Smooth muscle cell (in vitro differentiated cells): ENCODE measurements around the gene LIPK. TPM values are rescaled to one million over a fixed set of nuclear protein-coding genes. Genes with fewer than 3 reads are reported as not detected.

Source experiments
- DNase-seq: peaks from one replicate; lab custom pipeline; 2025; ENCODE audit not compliant: unreplicated experiment; lab: John Stamatoyannopoulos, UW
- H2AFZ ChIP-seq: fragments of 200-600 bp; sonication (generic); 2 replicates; pipeline ENCODE4 v1.6.0; 2016; ENCODE audit warnings: antibody characterized with exemption, low read depth, mild to moderate bottlenecking
- H3F3A ChIP-seq: fragments of 200-600 bp; sonication (generic); 2 replicates; pipeline ENCODE4 v1.6.0; 2017; ENCODE audit warnings: antibody characterized with exemption, low read depth
- H3K27ac ChIP-seq: fragments of 200-600 bp; sonication (generic); 2 replicates; pipeline ENCODE4 v1.5.1; 2016; ENCODE audit warnings: low read depth, mild to moderate bottlenecking
- H3K27me3 ChIP-seq: fragments of 200-600 bp; sonication (generic); 2 replicates; pipeline ENCODE4 v1.6.1; 2016; ENCODE audit warnings: low read depth, mild to moderate bottlenecking
- H3K36me3 ChIP-seq: fragments of 200-600 bp; sonication (generic); 2 replicates; pipeline ENCODE4 v1.5.1; 2016; ENCODE audit warnings: low read depth
- H3K4me1 ChIP-seq: fragments of 200-600 bp; sonication (generic); 2 replicates; pipeline ENCODE4 v1.5.1; 2016; ENCODE audit warnings: low read depth
- H3K4me2 ChIP-seq: fragments of 200-600 bp; sonication (generic); 2 replicates; pipeline ENCODE4 v1.6.0; 2016; ENCODE audit warnings: mild to moderate bottlenecking
- H3K4me3 ChIP-seq: fragments of 200-600 bp; sonication (generic); 2 replicates; pipeline ENCODE4 v1.5.1; 2016; ENCODE audit warnings: mild to moderate bottlenecking
- H3K79me2 ChIP-seq: fragments of 200-600 bp; sonication (generic); 2 replicates; pipeline ENCODE4 v1.6.0; 2016; ENCODE audit warnings: low read depth, mild to moderate bottlenecking
- H3K9ac ChIP-seq: fragments of 200-600 bp; sonication (generic); 2 replicates; pipeline ENCODE4 v1.6.0; 2016; ENCODE audit warnings: low read depth
- H3K9me3 ChIP-seq: fragments of 200-600 bp; sonication (generic); replicated peaks from 2 replicates; pipeline ENCODE4 v1.5.1; 2016; ENCODE audit warnings: low read depth
- H4K20me1 ChIP-seq: fragments of 200-600 bp; sonication (generic); 2 replicates; pipeline ENCODE4 v1.6.0; 2016; ENCODE audit warnings: low read depth
- CTCF ChIP-seq: fragments of 200-600 bp; sonication (generic); IDR thresholded peaks from 2 replicates; pipeline ENCODE4 v1.5.1; 2017; ENCODE audit warnings: borderline replicate concordance, mild to moderate bottlenecking, antibody characterized with exemption; ENCODE audit not compliant: insufficient read depth, poor library complexity, severe bottlenecking
- WGBS: methylation state at CpG from one replicate; pipeline ENCODE4 v1.1.7; 2016; ENCODE audit warnings: low lambda C conversion rate; 5-methylcytosine and 5-hydroxymethylcytosine counted together
- polyA plus RNA-seq: library from polyadenylated mRNA; unstranded; fragments of >200 nt; fragmentation: Nextera tagmentation; extraction: Ambion mirVana; gene quantifications from 2 replicates; pipeline ENCODE4 v1.2.1, GENCODE V29; 2016
- total RNA-seq: library from RNA; depleted of rRNA; stranded (reverse); fragments of >200 nt; gene quantifications from 2 replicates; pipeline ENCODE4 v1.2.3, GENCODE V29; 2014

Gene LIPK
- total and polyA plus RNA-seq, 2 experiments from 2014 or later: 0.18 TPM; not detected in 1

GRCh38 chr10:88755753-88756152, 49.7 kb downstream of the LIPK start:
- no peak for DNase-seq
- no peak overlapping the region for H3K4me2 ChIP-seq
- 84% methylated on average over 3 of the region's 3 CpGs for WGBS
- H3K9ac ChIP-seq: no peak overlapping the region
- H3K36me3 ChIP-seq: no peaks in the 10 kb centered on the region
- no peaks in the 10 kb centered on the region for H3K79me2 ChIP-seq
- H3F3A ChIP-seq: no peaks in the 10 kb centered on the region
- no peak for TF ChIP-seq CTCF
- no peaks in the 10 kb centered on the region for H3K27me3 ChIP-seq
- no peaks in the 10 kb centered on the region for H3K4me1 ChIP-seq
- H3K9me3 ChIP-seq: no peaks in the 10 kb centered on the region
- H3K27ac ChIP-seq: no peak overlapping the region
- H2AFZ ChIP-seq: no peak overlapping the region
- no peaks in the 10 kb centered on the region for H4K20me1 ChIP-seq
- no peak overlapping the region for H3K4me3 ChIP-seq

- 100% methylated on average over 1 of the region's 1 CpG for WGBS
Measured at GRCh38 chr10:88756660-88757059, 50.6 kb downstream of the LIPK start.

GRCh38 chr10:88759366-88760101, 53.5 kb downstream of the LIPK start, which contains the start of gene LIPN:
Gene LIPN (plus strand): TSS chr10:88760020. CDS start chr10:88761406, 1,386 bp downstream.
- H3K27ac ChIP-seq: no peak within 1 kb of the TSS
- TF ChIP-seq CTCF: no peak
- H3K79me2 ChIP-seq: no peaks in the 10 kb centered on the region
- H3K27me3 ChIP-seq: no peaks in the 10 kb centered on the region
- H3K9me3 ChIP-seq: no peaks in the 10 kb centered on the region
- no peaks in the 10 kb centered on the region for H3K36me3 ChIP-seq
- no peaks in the 10 kb centered on the region for H3K4me1 ChIP-seq
- no peaks in the 10 kb centered on the region for H4K20me1 ChIP-seq
- H2AFZ ChIP-seq: no peak within 1 kb of the TSS
- no peak for DNase-seq
- H3F3A ChIP-seq: no peaks in the 10 kb centered on the region
- H3K4me2 ChIP-seq: no peak within 1 kb of the TSS
- WGBS: 90% methylated on average over 7 of the region's 7 CpGs
- no peak within 1 kb of the TSS for H3K4me3 ChIP-seq
- H3K9ac ChIP-seq: no peak within 1 kb of the TSS

More at GRCh38 chr10:88756660-88757059, 50.6 kb downstream of the LIPK start:
- Histone ChIP-seq H3K4me1 (no peaks in the 10 kb centered on the region), H3K79me2 (no peaks in the 10 kb centered on the region), H2AFZ (no peak overlapping the region), H3F3A (no peaks in the 10 kb centered on the region), H3K27ac (no peak overlapping the region), H3K9ac (no peak overlapping the region), H3K9me3 (no peaks in the 10 kb centered on the region), H4K20me1 (no peaks in the 10 kb centered on the region), H3K27me3 (no peaks in the 10 kb centered on the region), H3K4me2 (no peak overlapping the region), H3K36me3 (no peaks in the 10 kb centered on the region), H3K4me3 (no peak overlapping the region)
- DNase-seq: no peak
- no peak for TF ChIP-seq CTCF

- Histone ChIP-seq H3K4me1 (no peaks in the 10 kb centered on the region), H4K20me1 (no peaks in the 10 kb centered on the region), H3K4me2 (no peak overlapping the region), H3K4me3 (no peak overlapping the region), H3K9me3 (no peaks in the 10 kb centered on the region), H3K27ac (no peak overlapping the region), H3K9ac (no peak overlapping the region), H3K36me3 (no peaks in the 10 kb centered on the region), H3K79me2 (no peaks in the 10 kb centered on the region), H3K27me3 (no peaks in the 10 kb centered on the region), H3F3A (no peaks in the 10 kb centered on the region), H2AFZ (no peak overlapping the region)
- no peak for TF ChIP-seq CTCF
- 83% methylated on average over 1 of the region's 1 CpG for WGBS
- no peak for DNase-seq
Measured at GRCh38 chr10:88762906-88763305, 56.9 kb downstream of the LIPK start.
